ENCODE data around the gene ATP2A1. TPM values are rescaled to one million over a fixed set of nuclear protein-coding genes. Genes with fewer than 3 reads are reported as not detected.
"Not testable (repeated sequence)": the region's sequence is repeated elsewhere in the genome, so short reads cannot be mapped to it uniquely, and the experiment has no call there.

The ATP2A1 gene
- total RNA-seq, 1 donor from 2014 or later = 0.53 TPM

DNA sequence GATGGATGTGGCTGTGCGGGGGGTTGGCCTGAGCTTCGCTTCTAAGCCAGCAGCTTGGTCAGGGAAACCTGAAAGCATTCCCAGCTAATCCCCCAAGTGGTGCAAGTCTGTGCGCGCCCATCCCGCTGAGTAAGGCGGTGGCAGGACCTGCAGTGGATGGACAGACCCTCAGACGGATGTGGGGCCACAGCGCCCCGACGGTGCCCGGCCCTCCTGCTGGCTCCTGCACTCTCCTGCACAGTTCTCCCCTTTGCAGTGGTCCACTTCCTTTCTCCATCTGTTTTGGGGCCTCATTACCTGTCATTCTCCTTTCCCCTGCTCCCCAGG lies 2.3 kb downstream of the ATP2A1 start:
- DNase-seq (ENCODE audit: extremely low read depth, low read depth, low spot score) = no peak

DNA sequence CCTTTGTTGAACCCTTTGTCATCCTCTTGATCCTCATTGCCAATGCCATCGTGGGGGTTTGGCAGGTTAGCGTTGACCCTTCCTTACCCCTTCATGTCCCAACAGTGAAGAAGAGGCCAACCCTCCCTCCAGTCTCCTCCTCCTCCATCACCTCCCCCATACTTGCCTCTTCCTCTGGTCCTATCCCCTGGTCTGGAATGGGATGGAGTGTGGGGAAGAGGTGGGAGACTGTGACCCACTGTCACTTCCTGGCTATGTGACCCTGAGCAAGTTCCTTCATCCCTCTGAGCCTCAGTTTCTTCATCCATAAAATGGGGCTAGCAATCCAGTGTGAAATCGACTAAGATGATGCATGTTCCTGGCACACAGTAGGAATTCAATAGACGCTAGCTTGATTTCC lies 2.7 kb downstream of the ATP2A1 start:
- DNase-seq (ENCODE audit: extremely low read depth, low read depth, low spot score) = no peak

DNA sequence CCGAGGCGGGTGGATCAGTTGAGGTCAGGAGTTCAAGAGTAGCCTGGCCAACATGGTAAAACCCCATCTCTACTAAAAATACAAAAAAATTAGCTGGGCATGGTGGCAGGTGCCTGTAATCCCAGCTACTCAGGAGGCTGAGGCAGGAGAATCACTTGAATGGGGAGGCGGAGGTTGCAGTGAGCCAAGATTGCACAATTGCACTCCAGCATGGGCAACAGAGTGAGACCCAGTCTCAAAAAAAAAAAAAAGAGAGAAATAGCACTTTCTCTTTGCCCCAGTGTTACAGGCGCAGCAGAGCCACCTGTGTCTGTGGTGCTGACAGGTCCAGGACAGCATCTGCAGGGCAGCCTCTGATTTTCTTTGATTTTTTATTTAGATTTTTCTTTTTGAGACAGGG lies 3.3 kb downstream of the ATP2A1 start:
- DNase-seq (ENCODE audit: extremely low read depth, low read depth, low spot score) = not testable (repeated sequence)

DNA sequence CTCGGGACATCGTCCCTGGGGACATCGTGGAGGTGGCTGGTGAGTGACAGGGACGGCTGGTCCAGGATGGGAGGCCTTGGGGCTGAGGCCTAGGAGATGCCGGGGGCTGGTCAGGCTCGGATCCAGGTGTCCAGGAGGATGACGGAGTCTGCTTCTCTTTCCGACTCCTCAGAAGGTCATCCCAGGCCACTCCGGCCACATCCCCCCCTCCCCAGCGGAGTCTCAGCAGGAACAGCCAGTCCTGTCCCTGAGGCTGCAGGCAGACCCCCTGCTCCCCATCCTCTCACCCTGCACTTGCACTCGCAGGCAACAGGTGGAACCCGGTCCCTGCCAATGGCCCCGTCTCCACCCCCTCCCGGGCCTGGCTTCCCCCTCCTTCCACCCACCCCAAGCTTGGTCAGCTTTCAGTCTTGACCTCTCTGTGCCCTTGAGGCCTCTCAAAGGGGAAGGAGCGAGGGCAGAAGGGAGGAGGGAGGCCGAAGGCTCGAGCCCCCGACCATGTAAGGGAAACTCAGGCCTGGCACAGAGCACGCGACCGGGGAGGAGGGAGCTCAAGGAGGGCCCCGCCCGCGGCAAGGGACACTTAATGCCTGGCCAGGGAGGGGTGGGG lies 4.4 kb downstream of the ATP2A1 start:
- DNase-seq (ENCODE audit: extremely low read depth, low read depth, low spot score) = no peak

DNA sequence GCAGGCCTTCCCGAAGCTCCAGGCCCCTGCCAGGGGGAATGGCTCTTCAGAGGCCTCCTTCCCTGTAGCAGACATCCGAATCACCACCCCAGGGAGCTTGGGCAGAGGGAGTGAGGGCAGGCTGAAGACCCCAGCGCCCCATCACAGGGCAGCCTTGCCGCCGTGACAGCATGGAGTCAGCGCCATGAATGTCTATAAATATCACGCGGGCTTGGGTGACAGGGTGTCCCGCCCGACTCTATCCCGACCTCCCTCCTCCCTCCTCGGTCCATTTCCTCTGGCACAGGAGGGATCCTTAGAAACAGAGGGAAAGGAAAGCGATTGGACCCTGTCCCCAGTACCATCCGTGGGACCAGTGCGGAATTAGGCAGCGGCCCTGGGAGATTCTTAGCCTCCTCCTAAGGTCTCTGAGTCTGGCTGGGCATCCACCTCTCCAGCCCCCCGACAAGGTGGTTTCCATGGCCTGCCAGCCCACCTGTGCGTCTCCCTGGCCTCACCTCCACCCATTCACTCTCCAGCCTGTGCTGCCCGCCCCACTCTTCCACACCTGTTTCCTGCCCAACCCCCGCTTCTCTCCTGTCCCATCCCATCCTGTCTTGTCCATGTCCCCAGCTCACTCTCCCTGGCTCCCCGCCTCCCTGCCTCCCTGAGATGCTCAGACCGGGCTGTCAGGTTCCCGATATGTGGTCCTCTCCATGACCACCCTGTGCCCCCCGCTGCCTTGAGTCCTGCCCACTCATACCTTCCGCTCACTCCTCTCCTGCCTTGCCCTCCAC lies 5.1 kb downstream of the ATP2A1 start:
- no peak for DNase-seq (ENCODE audit: extremely low read depth, low read depth, low spot score)

DNA sequence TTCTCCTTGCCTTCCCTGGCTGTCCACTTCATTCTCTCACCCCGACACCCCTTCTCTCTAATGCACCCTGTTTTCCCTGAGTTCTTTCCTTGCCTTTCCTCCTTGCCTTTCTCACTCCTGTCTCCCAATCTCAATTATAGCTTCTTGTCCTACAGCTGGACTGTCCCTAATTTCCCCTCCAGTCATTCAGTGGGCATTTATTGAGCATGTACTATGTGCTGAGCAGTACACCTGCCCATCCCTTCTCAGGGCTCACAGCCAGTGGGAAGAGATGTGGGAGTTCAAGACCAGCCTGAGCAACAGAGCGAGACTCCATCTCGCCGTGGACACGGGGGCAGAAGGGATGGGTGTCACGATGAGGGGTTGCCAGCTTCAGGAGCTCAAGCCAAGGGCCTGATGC lies 5.8 kb downstream of the ATP2A1 start:
- no peak for DNase-seq (ENCODE audit: extremely low read depth, low read depth, low spot score)

DNA sequence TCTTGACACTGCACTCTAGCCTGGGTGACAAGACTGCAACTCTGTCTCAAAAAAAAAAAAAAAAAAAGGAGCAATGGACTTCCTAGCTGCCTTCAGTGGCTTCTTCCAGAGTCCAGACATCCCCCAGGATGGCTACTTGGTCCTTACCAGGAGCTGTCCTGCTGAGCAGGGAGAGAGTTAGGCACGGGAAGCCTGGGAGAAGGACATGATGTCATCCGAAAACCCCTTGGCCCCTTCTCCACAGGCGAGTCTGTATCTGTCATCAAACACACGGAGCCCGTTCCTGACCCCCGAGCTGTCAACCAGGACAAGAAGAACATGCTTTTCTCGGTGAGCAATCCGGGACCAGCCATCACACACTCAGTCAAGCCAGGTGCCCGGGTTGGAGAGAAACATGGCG lies 8.7 kb downstream of the ATP2A1 start:
- no peak for DNase-seq (ENCODE audit: extremely low read depth, low read depth, low spot score)

DNA sequence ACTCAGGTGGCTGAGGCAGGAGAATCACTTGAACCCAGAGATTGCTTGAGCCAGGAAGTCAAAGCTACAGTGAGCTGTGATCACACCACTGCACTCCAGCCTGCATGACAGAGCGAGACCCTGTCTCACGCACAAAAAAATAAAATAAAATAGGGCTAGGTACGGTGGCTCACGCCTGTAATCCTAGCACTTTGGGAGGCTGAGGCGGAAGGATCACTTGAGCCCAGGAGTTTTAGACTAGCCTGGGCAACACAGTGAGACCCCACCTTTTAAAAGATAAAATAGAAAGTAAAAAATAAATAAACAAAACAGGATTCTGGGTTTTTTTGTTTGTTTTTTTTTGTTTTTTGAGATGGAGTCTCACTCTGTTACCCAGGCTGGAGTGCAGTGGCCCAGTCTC lies 12.1 kb downstream of the ATP2A1 start:
- not testable (repeated sequence) for DNase-seq (ENCODE audit: extremely low read depth, low read depth, low spot score)

DNA sequence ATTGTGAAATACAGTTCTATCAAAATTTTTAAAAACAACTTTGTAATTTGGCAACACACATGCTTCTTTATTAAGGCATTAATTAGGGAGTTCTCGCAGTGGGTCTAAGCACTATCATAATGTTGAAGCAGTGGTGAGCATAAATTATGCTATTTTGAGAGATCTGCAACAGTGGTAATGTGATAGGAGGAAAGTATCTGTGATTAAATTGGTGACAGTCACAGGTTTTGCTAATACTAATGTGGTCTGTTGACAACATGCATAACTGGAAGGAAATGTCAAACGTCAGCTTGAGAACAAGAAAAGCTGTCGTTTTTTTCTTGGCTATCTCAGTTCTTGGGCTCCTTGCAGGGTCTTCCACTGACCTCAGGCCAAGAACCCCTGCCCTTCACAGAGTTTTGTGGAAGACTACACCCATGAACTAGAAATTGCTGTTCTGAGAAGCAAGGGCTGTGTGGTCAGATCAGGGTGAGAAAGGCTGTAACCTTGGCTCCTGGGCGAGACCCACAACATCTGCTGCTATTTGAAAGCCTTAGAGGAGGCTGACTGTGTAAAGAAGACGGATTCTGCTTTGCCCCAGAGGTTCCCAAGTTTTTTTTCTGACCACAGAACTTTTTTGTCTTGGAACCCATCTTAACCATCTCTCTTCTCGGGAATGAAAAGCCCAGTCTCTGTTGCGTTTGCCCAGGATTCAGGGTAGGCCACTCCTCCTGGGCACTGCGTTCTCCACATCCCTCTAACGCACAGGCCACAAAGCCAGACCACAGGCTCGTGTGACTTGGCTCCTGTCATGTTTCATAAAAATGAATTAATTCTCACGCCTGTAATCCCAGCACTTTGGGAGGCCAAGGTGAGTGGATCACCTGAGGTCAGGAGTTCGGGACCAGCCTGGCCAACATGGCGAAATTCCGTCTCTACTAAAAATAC lies 13.9 kb downstream of the ATP2A1 start:
- DNase-seq (ENCODE audit: extremely low read depth, low read depth, low spot score) = no peak

DNA sequence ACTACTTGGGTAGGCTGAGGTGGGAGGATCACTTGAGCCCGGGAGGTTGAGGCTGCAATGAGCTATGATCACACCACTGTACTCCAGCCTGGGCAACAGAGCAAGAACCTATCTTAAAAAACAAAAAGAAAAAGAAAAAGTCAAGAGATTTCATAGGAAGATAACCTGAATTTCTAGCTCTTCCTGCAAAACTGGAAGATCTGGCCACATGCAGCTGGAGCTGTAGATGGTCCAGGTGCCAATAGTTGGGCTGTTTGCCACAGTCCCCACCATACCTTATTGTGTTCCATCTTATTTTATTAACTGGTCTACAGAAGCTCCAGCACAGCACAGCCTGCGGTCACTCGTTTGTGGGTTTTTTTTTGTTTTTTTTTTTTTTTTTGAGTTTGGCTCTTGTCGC lies 15.0 kb downstream of the ATP2A1 start:
- DNase-seq (ENCODE audit: extremely low read depth, low read depth, low spot score) = no peak

DNA sequence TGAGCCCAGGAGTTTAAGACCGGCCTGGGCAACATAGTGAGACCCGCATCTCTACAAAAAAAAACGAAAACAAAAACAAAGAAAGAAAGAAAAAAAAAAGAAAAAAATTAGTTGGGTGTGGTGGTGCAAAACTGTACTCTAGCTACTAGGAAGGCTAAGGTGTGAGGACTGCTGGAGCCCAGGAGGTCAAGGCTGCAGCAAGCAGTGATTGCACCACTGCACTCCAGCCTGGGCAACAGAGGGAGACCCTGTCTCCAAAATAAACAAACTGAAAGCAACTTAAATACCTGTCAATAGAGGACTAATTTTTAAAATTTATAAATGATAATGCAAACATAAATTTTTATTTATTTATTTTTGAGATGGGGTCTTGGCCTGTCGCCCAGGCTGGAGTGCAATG lies 17.3 kb downstream of the ATP2A1 start:
- no peak for DNase-seq (ENCODE audit: extremely low read depth, low read depth, low spot score)

DNA sequence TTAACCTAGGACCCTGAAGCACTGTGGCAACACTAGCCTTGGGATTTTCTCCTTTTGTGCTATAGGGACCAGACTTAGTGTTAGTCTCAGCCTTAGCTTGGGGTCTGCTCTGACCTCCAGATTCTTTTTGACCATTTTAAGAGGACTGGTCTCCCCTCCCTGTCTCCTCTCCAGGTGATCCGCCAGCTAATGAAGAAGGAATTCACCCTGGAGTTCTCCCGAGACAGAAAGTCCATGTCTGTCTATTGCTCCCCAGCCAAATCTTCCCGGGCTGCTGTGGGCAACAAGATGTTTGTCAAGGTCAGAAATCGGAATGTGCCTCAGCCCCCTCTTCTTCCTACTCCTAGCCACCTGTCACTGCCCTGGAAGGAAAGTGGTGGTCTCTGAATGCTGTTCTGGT lies 19.5 kb downstream of the ATP2A1 start:
- DNase-seq (ENCODE audit: extremely low read depth, low read depth, low spot score) = no peak

DNA sequence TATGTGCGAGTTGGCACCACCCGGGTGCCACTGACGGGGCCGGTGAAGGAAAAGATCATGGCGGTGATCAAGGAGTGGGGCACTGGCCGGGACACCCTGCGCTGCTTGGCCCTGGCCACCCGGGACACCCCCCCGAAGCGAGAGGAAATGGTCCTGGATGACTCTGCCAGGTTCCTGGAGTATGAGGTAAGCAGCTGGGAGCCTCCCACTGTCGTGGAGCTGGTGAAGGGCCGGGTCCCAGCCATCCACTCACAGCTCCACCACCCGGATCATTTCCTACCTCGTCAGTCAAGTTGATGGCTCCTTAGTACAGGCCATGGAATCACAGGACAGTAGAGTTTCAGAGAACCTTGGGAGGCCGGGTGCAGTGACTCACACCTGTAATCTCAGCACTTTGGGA lies 20.0 kb downstream of the ATP2A1 start:
- DNase-seq (ENCODE audit: extremely low read depth, low read depth, low spot score) = no peak

DNA sequence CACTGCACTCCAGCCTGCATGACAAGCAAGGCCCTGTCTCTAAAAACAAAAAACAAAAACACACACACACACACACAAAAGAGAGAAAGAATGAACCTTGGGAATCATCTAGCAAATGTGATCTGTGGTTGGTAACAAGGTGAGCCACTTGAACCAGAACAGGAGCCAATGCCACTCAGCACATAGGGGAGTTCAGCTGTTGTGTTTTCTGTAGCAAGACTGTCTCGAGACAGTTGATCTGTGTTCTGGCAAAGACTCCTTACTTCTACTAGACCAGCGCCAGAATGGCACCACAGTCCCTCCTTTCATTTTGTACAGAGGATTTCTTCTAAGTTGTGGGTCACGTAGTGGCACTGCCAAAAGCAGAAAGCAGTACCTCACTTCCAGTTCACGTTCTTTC lies 20.7 kb downstream of the ATP2A1 start:
- no peak for DNase-seq (ENCODE audit: extremely low read depth, low read depth, low spot score)

DNA sequence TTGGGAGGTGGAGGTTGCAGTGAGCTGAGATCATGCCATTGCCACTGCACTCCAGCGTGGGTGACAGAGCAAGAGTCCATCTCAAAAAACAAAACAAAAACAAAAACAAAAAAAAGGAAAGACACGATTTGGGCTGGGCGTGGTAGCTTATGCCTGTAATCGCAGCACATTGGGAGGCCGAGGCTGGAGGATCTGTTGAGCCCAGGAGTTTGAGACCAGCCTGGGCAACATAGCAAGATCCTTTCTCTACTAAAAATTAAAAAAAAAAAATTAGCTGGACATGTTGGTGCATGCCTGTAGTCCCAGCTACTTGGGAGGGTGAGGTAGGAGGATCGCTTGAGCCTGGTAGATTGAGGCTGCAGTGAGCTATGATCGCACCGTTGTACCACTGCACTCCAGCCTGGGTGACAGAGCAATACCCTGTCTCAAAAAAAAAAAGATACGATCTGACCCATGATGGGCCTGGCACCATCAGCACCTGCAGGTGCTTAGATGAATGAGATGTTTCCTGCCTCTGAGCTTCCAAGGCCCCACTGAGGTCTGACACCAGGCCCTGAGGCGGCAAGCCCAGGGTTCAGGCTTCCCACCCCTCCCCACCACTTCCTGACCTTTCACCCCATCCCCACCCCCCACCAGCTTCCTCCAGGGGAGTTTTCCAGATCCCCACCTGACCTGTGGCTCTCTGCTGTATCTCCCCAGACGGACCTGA lies 21.7 kb downstream of the ATP2A1 start:
- no peak for DNase-seq (ENCODE audit: extremely low read depth, low read depth, low spot score)

DNA sequence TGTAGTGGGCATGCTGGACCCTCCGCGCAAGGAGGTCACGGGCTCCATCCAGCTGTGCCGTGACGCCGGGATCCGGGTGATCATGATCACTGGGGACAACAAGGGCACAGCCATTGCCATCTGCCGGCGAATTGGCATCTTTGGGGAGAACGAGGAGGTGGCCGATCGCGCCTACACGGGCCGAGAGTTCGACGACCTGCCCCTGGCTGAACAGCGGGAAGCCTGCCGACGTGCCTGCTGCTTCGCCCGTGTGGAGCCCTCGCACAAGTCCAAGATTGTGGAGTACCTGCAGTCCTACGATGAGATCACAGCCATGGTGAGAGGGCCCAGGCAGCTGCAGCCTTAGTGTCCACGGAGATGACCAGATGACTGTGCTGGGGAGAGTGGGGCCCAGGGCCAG lies 22.3 kb downstream of the ATP2A1 start:
- no peak for DNase-seq (ENCODE audit: extremely low read depth, low read depth, low spot score)

DNA sequence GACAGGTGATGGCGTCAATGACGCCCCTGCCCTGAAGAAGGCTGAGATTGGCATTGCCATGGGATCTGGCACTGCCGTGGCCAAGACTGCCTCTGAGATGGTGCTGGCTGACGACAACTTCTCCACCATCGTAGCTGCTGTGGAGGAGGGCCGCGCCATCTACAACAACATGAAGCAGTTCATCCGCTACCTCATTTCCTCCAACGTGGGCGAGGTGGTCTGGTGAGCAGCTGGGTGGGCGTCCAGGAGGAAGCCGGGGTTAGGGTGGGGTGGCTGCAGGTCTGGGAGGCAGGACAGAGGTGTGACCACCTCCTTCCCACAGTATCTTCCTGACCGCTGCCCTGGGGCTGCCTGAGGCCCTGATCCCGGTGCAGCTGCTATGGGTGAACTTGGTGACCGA lies 23.6 kb downstream of the ATP2A1 start:
- DNase-seq (ENCODE audit: extremely low read depth, low read depth, low spot score) = no peak

DNA sequence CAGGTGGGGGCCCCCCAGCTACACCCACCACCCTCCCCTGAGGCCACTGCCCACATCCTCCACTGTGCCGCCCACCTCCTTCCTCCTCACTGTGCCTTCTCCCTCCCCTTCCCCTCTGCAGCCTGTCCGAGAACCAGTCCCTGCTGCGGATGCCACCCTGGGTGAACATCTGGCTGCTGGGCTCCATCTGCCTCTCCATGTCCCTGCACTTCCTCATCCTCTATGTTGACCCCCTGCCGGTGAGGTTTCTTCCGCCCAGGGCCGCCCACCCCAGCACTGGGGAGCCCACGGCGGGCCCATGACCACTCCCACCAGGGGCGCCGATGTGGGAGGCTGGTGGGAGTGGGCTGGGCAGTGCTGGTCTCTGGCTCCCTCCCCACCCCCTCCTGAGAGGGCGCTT lies 24.6 kb downstream of the ATP2A1 start:
- DNase-seq (ENCODE audit: extremely low read depth, low read depth, low spot score) = no peak

DNA sequence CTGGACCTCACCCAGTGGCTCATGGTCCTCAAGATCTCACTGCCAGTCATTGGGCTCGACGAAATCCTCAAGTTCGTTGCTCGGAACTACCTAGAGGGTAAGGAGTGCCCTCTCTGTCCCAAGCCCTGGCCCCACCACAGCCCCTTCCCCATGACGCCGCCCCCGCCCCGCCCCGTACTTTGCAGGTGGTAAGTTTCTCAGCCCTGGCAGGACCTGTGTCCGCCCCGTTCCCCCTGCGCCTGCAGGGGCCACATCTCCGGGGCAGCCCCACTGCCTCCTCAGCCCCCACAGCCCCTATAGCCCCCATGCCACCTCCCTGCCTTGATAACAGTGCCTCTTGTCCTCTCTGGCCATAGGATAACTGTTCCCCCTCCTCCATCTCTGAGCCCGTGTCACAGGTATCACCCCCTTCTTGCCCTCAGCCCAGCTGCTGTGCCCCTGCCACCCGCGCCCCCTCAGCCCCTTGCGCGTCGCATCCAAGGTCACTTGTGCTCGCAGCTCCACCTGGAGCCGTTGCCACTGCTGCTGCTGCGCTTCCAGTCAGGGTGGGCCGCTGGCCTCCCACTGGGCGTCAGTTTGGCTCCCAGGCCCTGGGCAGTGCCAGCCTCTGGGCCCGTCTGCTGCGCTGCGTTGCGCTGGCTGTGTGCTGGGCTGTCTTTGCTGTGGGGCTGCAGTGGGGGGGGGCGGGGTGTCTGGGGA lies 25.2 kb downstream of the ATP2A1 start:
- no peak for DNase-seq (ENCODE audit: extremely low read depth, low read depth, low spot score)

DNA sequence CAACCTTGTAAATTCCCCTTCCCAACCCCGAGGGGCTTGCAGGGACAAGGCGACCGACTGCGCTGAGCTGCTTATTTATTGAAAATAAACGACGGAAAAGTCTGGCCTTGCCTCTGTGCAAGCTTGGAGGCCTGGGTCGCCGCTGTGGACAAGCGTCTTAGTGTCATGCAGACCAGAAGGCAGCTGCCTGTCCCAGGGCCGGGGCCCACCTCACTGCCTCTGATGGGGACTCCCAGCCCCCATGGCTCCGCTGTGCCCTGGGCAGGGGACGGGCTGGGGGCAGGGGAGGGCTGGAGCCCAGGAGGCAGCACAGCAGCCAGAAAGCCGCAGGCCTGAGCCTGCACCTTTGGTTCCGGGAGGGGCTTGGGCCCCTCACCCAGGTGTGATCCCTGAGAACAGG lies 26.1 kb downstream of the ATP2A1 start:
- no peak for DNase-seq (ENCODE audit: extremely low read depth, low read depth, low spot score)

DNA sequence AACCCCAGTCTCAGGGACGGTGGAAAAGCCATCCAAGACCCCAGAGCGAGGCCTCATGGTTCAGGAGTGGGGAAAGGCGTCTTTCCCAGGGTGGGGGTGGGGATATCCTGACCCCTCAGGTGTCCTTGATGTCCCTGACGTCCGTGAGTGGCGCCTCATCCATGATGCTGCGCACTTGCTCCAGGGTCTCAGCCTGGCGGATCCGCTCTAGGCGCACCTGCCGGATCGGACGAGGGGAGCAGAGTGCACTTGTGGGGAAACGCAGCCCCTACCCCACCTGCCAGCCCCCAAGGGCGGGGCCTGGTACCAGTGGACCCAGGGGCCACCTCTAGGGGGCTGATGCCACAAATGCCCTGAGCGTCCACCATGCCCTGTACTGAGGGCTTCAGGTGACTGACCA lies 26.5 kb downstream of the ATP2A1 start:
- no peak for DNase-seq (ENCODE audit: extremely low read depth, low read depth, low spot score)

Data from glomerular endothelial cell (primary cell).